Femur (tissue), 1 donor: ENCODE results near the gene PTPRU.

Experiments
- DNase-seq: peaks from one replicate; pipeline ENCODE4 v3.0.0-alpha.2; 2017

Gene PTPRU

GRCh38 chr1:29247571-29248273 is 11.4 kb downstream of the PTPRU start:
- DNase-seq, result no peak

GRCh38 chr1:29248409-29248808 is 12.1 kb downstream of the PTPRU start:
- DNase-seq, result no peak

- DNase-seq, result peak; percentile 73
These were observed 12.9 kb downstream of the PTPRU start for GRCh38 chr1:29249170-29249691.

GRCh38 chr1:29249951-29250581 is 13.7 kb downstream of the PTPRU start:
- no peak for DNase-seq

- DNase-seq, result no peak
These were observed 15.1 kb downstream of the PTPRU start for GRCh38 chr1:29251164-29252124.

- peak; percentile 0 for DNase-seq
These were observed 16.9 kb downstream of the PTPRU start for GRCh38 chr1:29253180-29253579.

- peak; percentile 10 for DNase-seq
These were observed 18.0 kb downstream of the PTPRU start for GRCh38 chr1:29254346-29254745.

GRCh38 chr1:29255134-29255666 is 18.9 kb downstream of the PTPRU start:
- peak; percentile 5 for DNase-seq

GRCh38 chr1:29256394-29256793 is 20.1 kb downstream of the PTPRU start:
- DNase-seq, result peak; percentile 11

GRCh38 chr1:29256979-29257804 is 20.9 kb downstream of the PTPRU start:
- DNase-seq, result peak; percentile 31

- peak; percentile 12 for DNase-seq
These were observed 22.1 kb downstream of the PTPRU start for GRCh38 chr1:29258189-29258975.

GRCh38 chr1:29258976-29259801 is 22.9 kb downstream of the PTPRU start:
- peak; percentile 21 for DNase-seq

- DNase-seq, result peak; percentile 57
These were observed 23.6 kb downstream of the PTPRU start for GRCh38 chr1:29259802-29260441.

- DNase-seq, result no peak
These were observed 24.2 kb downstream of the PTPRU start for GRCh38 chr1:29260531-29260930.

- peak; percentile 2 for DNase-seq
These were observed 28.6 kb downstream of the PTPRU start for GRCh38 chr1:29264773-29265389.

- DNase-seq, result no peak
These were observed 30.6 kb downstream of the PTPRU start for GRCh38 chr1:29266912-29267311.

GRCh38 chr1:29267321-29268070 is 31.2 kb downstream of the PTPRU start:
- DNase-seq, result peak; percentile 3

- DNase-seq, result peak; percentile 79
These were observed 33.1 kb downstream of the PTPRU start for GRCh38 chr1:29269382-29269781.
